Measurements from ENCODE around the gene CHADL.

The CHADL gene

DNA sequence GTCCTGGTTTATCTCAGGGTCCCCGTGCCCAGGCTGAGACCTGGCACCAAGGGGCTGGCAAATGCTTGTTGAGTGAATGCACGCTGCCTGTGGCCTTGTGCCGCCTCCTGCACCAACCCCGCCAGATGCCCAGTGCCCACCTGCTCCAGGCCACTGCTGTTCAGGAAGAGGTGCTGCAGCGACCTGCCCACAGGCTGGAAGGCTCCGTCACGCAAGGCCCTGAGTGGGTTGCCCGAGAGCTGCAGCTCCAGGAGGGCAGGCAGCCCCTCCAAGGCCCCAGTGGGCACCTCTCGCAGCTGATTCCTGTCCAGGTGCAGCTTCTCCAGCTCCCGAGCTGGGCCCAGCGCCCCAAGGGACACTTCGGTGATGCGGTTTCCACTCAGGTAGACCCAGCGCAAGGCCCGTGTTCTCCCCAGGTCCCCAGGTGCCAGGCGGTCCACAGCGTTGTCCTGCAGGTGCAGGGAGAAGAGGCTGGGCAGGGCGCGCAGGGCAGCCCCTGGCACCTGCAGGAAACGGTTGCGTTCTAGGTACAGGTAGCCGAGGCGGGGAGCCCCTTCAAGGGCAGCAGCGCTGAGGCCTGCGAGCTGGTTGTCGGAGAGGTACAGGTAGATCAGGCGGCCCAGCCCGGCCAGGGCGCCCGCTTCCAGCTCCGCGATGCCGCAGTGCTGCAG, 3.6 kb downstream of the CHADL start:
- Histone ChIP-seq H3K4me2 (ENCODE audit: low read length) (peak overlapping the region; percentile 83), H4K91ac (ENCODE audit: low read depth, low read length) (no peak overlapping the region), H3K4ac (ENCODE audit: low read depth, low read length) (no peak overlapping the region), H2BK12ac (ENCODE audit: low read length) (no peak overlapping the region), H3K27me3 (ENCODE audit: insufficient read depth, low read length) (no peaks in the 10 kb centered on the region), H3K9ac (ENCODE audit: low read length) (no peak overlapping the region), H3K4me1 (ENCODE audit: control insufficient read depth in 1 of 2, insufficient read depth in 2 of 2, low read length in 2 of 2) (peaks cover 14 to 15% of the 10 kb centered on the region in 2 experiments), H3K79me1 (ENCODE audit: low read length) (peaks cover 11% of the 10 kb centered on the region), H3K79me2 (ENCODE audit: control insufficient read depth, insufficient read depth, low read length, poor library complexity) (no peaks in the 10 kb centered on the region), H2BK5ac (ENCODE audit: low read depth, low read length, poor library complexity) (no peak overlapping the region), H3K18ac (ENCODE audit: low read length) (no peak overlapping the region), H2AK5ac (ENCODE audit: low read length) (no peak overlapping the region), H3K36me3 (ENCODE audit: control insufficient read depth in 1 of 2, insufficient read depth in 2 of 2, low read length in 2 of 2) (no peaks in the 10 kb centered on the region), H4K12ac (ENCODE audit: low read depth, low read length) (no peak overlapping the region), H3K23ac (ENCODE audit: low read length) (no peak overlapping the region), H3K27ac (ENCODE audit: low read depth, low read length) (no peak overlapping the region), H3K14ac (ENCODE audit: low read length) (no peak overlapping the region), H3K9me3 (ENCODE audit: insufficient read depth, low read depth, low read length) (no peaks in the 10 kb centered on the region), H2BK120ac (ENCODE audit: insufficient read depth, low read length, poor library complexity) (no peak overlapping the region), H4K8ac (ENCODE audit: low read depth, low read length) (peak overlapping the region; percentile 10), H3K4me3 (ENCODE audit: low read depth, low read length) (peak overlapping the region; percentile 58), H2AFZ (ENCODE audit: insufficient read depth, low read length, poor library complexity) (no peak overlapping the region)
- no CpG with 5 or more reads among the region's 33 CpGs for WGBS (ENCODE audit: extremely low coverage, insufficient coverage, insufficient read length)
- DNase-seq: no peak

DNA sequence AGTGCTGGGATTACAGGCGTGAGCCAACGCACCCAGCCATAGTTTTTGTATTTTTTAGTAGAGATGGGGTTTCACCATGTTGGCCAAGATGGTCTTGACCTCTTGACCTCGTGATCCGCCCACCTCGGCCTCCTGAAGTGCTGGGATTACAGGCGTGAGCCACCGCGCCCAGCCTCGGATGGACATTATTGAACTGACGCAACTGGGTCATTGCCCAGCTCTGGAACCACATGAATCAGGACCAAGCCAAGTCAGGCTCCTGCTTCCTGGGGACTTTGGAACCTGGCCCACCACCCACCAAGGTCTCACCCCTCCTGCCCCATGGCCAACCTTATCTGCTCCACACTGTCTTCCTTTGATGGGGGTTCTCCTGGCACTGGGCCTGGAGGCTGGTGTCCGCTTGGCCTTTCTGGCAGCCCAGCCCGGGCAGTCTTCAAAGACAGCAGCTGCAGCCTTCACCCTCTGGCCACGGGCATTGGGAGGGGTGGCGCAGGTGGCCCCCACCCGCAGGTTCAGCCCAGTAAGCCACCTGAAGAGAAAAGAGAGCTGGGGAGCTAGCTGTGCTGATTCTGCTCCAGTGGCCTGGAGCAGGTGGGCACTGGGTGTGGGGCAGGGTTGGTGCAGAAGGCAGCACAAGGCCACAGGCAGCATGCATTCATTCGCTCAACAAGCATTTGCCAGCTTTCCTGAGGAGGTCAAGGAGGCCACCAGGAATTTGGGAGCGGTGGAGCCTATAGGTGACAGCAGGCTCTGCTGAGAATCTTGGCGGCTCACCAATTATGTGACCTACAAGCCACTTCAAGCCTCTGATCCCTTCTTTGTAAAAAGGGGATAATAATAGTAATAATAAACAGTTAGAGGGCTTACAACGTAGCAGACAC, 5.7 kb downstream of the CHADL start:
- H3K79me1 ChIP-seq (ENCODE audit: low read length): peaks cover 11% of the 10 kb centered on the region
- no peak overlapping the region for H2AFZ ChIP-seq (ENCODE audit: insufficient read depth, low read length, poor library complexity)
- H4K8ac ChIP-seq (ENCODE audit: low read depth, low read length): no peak overlapping the region
- peaks cover 11 to 13% of the 10 kb centered on the region in 2 experiments for H3K36me3 ChIP-seq (ENCODE audit: control insufficient read depth in 1 of 2, insufficient read depth in 2 of 2, low read length in 2 of 2)
- no peaks in the 10 kb centered on the region for H3K9me3 ChIP-seq (ENCODE audit: insufficient read depth, low read depth, low read length)
- H3K14ac ChIP-seq (ENCODE audit: low read length): no peak overlapping the region
- H3K4me1 ChIP-seq (ENCODE audit: control insufficient read depth in 1 of 2, insufficient read depth in 2 of 2, low read length in 2 of 2): peaks cover 14 to 15% of the 10 kb centered on the region in 2 experiments
- DNase-seq: no peak
- no peak overlapping the region for H2AK5ac ChIP-seq (ENCODE audit: low read length)
- H3K9ac ChIP-seq (ENCODE audit: low read length): no peak overlapping the region
- H3K23ac ChIP-seq (ENCODE audit: low read length): no peak overlapping the region
- no peak overlapping the region for H3K4me2 ChIP-seq (ENCODE audit: low read length)
- H2BK5ac ChIP-seq (ENCODE audit: low read depth, low read length, poor library complexity): no peak overlapping the region
- H4K12ac ChIP-seq (ENCODE audit: low read depth, low read length): no peak overlapping the region
- H2BK120ac ChIP-seq (ENCODE audit: insufficient read depth, low read length, poor library complexity): no peak overlapping the region
- no peaks in the 10 kb centered on the region for H3K27me3 ChIP-seq (ENCODE audit: insufficient read depth, low read length)
- no CpG with 5 or more reads among the region's 19 CpGs for WGBS (ENCODE audit: extremely low coverage, insufficient coverage, insufficient read length)
- no peak overlapping the region for H2BK12ac ChIP-seq (ENCODE audit: low read length)
- H4K91ac ChIP-seq (ENCODE audit: low read depth, low read length): no peak overlapping the region
- no peak overlapping the region for H3K27ac ChIP-seq (ENCODE audit: low read depth, low read length)
- no peak overlapping the region for H3K4me3 ChIP-seq (ENCODE audit: low read depth, low read length)
- H3K4ac ChIP-seq (ENCODE audit: low read depth, low read length): no peak overlapping the region
- H3K18ac ChIP-seq (ENCODE audit: low read length): no peak overlapping the region
- no peaks in the 10 kb centered on the region for H3K79me2 ChIP-seq (ENCODE audit: control insufficient read depth, insufficient read depth, low read length, poor library complexity)

DNA sequence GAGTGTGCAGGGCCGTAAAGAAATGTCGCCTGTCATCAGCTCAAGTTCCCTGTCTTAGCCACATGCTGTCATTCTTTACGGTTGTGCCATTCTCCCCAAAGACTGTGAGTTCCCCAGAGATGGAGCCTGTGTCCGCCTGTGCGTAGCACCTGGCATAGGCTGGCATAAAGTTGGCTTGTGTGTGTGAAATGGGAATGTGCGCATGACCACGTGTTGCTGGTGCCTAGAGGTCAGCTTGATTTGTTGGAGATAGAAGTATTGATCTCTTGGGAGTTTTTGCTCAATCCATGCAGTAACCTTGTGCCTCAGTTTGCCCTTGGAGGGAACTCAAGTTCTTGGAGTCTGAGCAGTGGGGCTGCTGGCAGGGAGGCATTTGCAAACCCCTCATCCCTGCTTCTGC, 9.4 kb downstream of the CHADL start:
- Histone ChIP-seq H2BK120ac (ENCODE audit: insufficient read depth, low read length, poor library complexity) (no peak overlapping the region), H3K4me1 (ENCODE audit: control insufficient read depth in 1 of 2, insufficient read depth in 2 of 2, low read length in 2 of 2) (no peaks in the 10 kb centered on the region), H2AK5ac (ENCODE audit: low read length) (no peak overlapping the region), H3K79me1 (ENCODE audit: low read length) (no peaks in the 10 kb centered on the region), H4K8ac (ENCODE audit: low read depth, low read length) (no peak overlapping the region), H4K91ac (ENCODE audit: low read depth, low read length) (no peak overlapping the region), H2BK5ac (ENCODE audit: low read depth, low read length, poor library complexity) (no peak overlapping the region), H3K18ac (ENCODE audit: low read length) (no peak overlapping the region), H3K4me3 (ENCODE audit: low read depth, low read length) (no peak overlapping the region), H3K79me2 (ENCODE audit: control insufficient read depth, insufficient read depth, low read length, poor library complexity) (no peaks in the 10 kb centered on the region), H3K4me2 (ENCODE audit: low read length) (no peak overlapping the region), H3K27me3 (ENCODE audit: insufficient read depth, low read length) (no peaks in the 10 kb centered on the region), H3K36me3 (ENCODE audit: control insufficient read depth in 1 of 2, insufficient read depth in 2 of 2, low read length in 2 of 2) (peaks cover 39 to 42% of the 10 kb centered on the region in 2 experiments), H3K14ac (ENCODE audit: low read length) (no peak overlapping the region), H3K23ac (ENCODE audit: low read length) (no peak overlapping the region), H3K9ac (ENCODE audit: low read length) (no peak overlapping the region), H3K4ac (ENCODE audit: low read depth, low read length) (no peak overlapping the region), H3K27ac (ENCODE audit: low read depth, low read length) (no peak overlapping the region), H2BK12ac (ENCODE audit: low read length) (no peak overlapping the region), H3K9me3 (ENCODE audit: insufficient read depth, low read depth, low read length) (peaks cover 2% of the 10 kb centered on the region), H4K12ac (ENCODE audit: low read depth, low read length) (no peak overlapping the region), H2AFZ (ENCODE audit: insufficient read depth, low read length, poor library complexity) (no peak overlapping the region)
- no CpG with 5 or more reads among the region's 7 CpGs for WGBS (ENCODE audit: extremely low coverage, insufficient coverage, insufficient read length)
- DNase-seq: no peak

DNA sequence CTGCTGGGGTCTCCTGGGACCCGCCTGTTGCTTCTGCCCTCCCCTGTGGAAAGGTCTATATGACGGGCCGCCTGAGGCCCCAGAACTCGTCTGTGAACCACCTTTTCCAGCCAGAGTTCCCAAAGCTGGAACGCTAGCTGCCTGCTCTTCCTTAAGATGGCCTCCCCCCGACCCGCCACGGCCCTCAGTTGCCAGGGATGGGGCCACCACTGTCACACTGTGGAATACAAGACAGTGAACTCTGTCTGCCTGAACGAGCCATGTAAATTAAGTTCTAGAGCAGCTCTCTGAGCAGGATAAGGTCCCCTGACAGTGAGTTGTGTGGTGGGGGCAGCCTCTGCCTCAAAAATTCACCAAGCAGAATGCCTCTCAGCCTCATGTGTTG, 10.3 kb downstream of the CHADL start:
- no peak for DNase-seq
- Histone ChIP-seq H3K36me3 (ENCODE audit: control insufficient read depth in 1 of 2, insufficient read depth in 2 of 2, low read length in 2 of 2) (peaks cover 46 to 50% of the 10 kb centered on the region in 2 experiments), H3K14ac (ENCODE audit: low read length) (no peak overlapping the region), H2BK12ac (ENCODE audit: low read length) (no peak overlapping the region), H3K4me3 (ENCODE audit: low read depth, low read length) (no peak overlapping the region), H3K4me2 (ENCODE audit: low read length) (no peak overlapping the region), H3K79me2 (ENCODE audit: control insufficient read depth, insufficient read depth, low read length, poor library complexity) (no peaks in the 10 kb centered on the region), H3K27ac (ENCODE audit: low read depth, low read length) (no peak overlapping the region), H3K79me1 (ENCODE audit: low read length) (no peaks in the 10 kb centered on the region), H2BK5ac (ENCODE audit: low read depth, low read length, poor library complexity) (no peak overlapping the region), H3K18ac (ENCODE audit: low read length) (no peak overlapping the region), H4K12ac (ENCODE audit: low read depth, low read length) (no peak overlapping the region), H2AFZ (ENCODE audit: insufficient read depth, low read length, poor library complexity) (no peak overlapping the region), H2AK5ac (ENCODE audit: low read length) (no peak overlapping the region), H3K9me3 (ENCODE audit: insufficient read depth, low read depth, low read length) (peaks cover 2% of the 10 kb centered on the region), H3K9ac (ENCODE audit: low read length) (no peak overlapping the region), H3K4ac (ENCODE audit: low read depth, low read length) (no peak overlapping the region), H4K8ac (ENCODE audit: low read depth, low read length) (no peak overlapping the region), H4K91ac (ENCODE audit: low read depth, low read length) (no peak overlapping the region), H3K27me3 (ENCODE audit: insufficient read depth, low read length) (no peaks in the 10 kb centered on the region), H3K23ac (ENCODE audit: low read length) (no peak overlapping the region), H2BK120ac (ENCODE audit: insufficient read depth, low read length, poor library complexity) (no peak overlapping the region), H3K4me1 (ENCODE audit: control insufficient read depth in 1 of 2, insufficient read depth in 2 of 2, low read length in 2 of 2) (no peaks in the 10 kb centered on the region)
- WGBS (ENCODE audit: extremely low coverage, insufficient coverage, insufficient read length): no CpG with 5 or more reads among the region's 9 CpGs
